ENCODE data around the gene NLRP2B.
"Not testable (repeated sequence)": the region's sequence is repeated elsewhere in the genome, so short reads cannot be mapped to it uniquely, and the experiment has no call there.

NLRP2B gene

DNA sequence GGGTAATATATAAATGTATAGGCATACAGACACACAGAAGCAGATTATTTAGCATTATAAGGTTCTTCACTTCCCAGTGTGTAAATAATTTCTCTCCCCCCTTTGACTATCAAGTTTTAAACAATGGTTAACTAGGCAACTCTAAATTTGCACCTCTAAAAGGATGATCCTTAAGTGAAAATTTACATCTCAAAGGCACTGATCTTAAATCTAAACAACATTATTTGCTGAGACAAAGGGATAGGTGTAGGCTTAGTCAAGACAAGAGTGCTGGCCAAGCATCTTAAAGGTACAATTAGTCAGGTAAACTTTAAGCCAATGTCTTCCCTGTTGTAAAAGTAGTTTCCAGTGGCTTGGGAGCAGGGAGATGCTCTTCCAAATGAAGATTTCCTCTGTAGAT is 33.0 kb downstream of the NLRP2B start:
- no peaks in the 10 kb centered on the region for H3K27me3 ChIP-seq (ENCODE audit: control insufficient read depth, insufficient read depth, low read length)
- H3K27ac ChIP-seq (ENCODE audit: low read depth, low read length) = no peak overlapping the region
- H3K4me3 ChIP-seq (ENCODE audit: low read length) = no peak overlapping the region
- H3K9ac ChIP-seq (ENCODE audit: low read length) = no peak overlapping the region
- no peaks in the 10 kb centered on the region for H3K4me1 ChIP-seq (ENCODE audit: control insufficient read depth, insufficient read depth, low read length)
- no peaks in the 10 kb centered on the region for H3K36me3 ChIP-seq (ENCODE audit: control insufficient read depth, insufficient read depth, low read length)

DNA sequence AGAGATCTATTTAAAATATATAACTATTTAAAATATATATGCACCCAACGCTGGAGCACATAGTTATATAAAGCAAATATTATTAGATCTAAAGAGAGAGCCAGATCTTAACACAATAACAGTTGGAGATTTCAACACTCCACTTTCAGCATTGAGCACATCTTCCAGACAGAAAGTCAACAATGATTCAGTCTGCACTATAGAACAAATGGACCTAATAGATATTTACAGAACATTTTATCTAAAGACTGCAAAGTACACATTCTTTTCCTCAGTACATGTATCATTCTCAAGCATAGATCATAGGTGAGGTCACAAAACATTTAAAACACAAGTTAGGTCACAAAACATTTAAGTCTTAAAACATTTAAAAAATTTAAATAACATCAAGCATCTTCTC is 36.4 kb downstream of the NLRP2B start:
- Histone ChIP-seq H3K4me1 (ENCODE audit: control insufficient read depth, insufficient read depth, low read length) (no peaks in the 10 kb centered on the region), H3K27ac (ENCODE audit: low read depth, low read length) (no peak overlapping the region), H3K36me3 (ENCODE audit: control insufficient read depth, insufficient read depth, low read length) (no peaks in the 10 kb centered on the region), H3K9ac (ENCODE audit: low read length) (no peak overlapping the region), H3K27me3 (ENCODE audit: control insufficient read depth, insufficient read depth, low read length) (no peaks in the 10 kb centered on the region), H3K4me3 (ENCODE audit: low read length) (no peak overlapping the region)

GRCh38 chrX:57641338-57641737 is 38.7 kb downstream of the NLRP2B start:
- Histone ChIP-seq H3K36me3 (ENCODE audit: control insufficient read depth, insufficient read depth, low read length) (no peaks in the 10 kb centered on the region), H3K9ac (ENCODE audit: low read length) (no peak overlapping the region), H3K27ac (ENCODE audit: low read depth, low read length) (no peak overlapping the region), H3K4me3 (ENCODE audit: low read length) (no peak overlapping the region), H3K27me3 (ENCODE audit: control insufficient read depth, insufficient read depth, low read length) (no peaks in the 10 kb centered on the region), H3K4me1 (ENCODE audit: control insufficient read depth, insufficient read depth, low read length) (no peaks in the 10 kb centered on the region)

DNA sequence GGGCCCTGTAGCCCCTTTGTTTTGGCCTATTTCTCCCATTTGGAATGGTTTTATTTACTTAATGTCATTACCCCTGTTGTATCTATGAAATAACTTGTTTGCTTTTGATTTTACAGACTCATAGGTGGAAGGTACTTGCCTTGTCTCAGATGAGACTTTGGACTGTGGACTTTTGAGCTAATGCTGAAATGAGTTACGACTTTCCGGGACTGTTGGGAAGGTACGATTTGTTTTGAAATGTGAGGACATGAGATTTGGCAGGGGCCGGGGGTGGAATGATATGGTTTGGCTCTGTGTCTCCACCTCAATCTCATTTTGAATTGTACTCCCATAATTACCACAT is 39.4 kb downstream of the NLRP2B start:
- Histone ChIP-seq H3K27ac (ENCODE audit: low read depth, low read length) (no peak overlapping the region), H3K4me1 (ENCODE audit: control insufficient read depth, insufficient read depth, low read length) (no peaks in the 10 kb centered on the region), H3K9ac (ENCODE audit: low read length) (no peak overlapping the region), H3K27me3 (ENCODE audit: control insufficient read depth, insufficient read depth, low read length) (no peaks in the 10 kb centered on the region), H3K36me3 (ENCODE audit: control insufficient read depth, insufficient read depth, low read length) (no peaks in the 10 kb centered on the region), H3K4me3 (ENCODE audit: low read length) (no peak overlapping the region)

GRCh38 chrX:57629438-57629837 is 50.6 kb downstream of the NLRP2B start:
- H3K9ac ChIP-seq (ENCODE audit: low read length); H3K27me3 ChIP-seq (ENCODE audit: control insufficient read depth, insufficient read depth, low read length); H3K36me3 ChIP-seq (ENCODE audit: control insufficient read depth, insufficient read depth, low read length); H3K4me1 ChIP-seq (ENCODE audit: control insufficient read depth, insufficient read depth, low read length); H3K27ac ChIP-seq (ENCODE audit: low read depth, low read length); H3K4me3 ChIP-seq (ENCODE audit: low read length): not testable (repeated sequence)
